Measurements from ENCODE around the gene SMIM29. TPM values are rescaled to one million over a fixed set of nuclear protein-coding genes. Genes with fewer than 3 reads are reported as not detected.

Gene SMIM29
- total and polyA plus RNA-seq, 10 of the 15 experiments (the other 5 are each of a cell fraction or from before 2014, with no cell fraction given): 7.1 to 30.0 (median 16.2) TPM

DNA sequence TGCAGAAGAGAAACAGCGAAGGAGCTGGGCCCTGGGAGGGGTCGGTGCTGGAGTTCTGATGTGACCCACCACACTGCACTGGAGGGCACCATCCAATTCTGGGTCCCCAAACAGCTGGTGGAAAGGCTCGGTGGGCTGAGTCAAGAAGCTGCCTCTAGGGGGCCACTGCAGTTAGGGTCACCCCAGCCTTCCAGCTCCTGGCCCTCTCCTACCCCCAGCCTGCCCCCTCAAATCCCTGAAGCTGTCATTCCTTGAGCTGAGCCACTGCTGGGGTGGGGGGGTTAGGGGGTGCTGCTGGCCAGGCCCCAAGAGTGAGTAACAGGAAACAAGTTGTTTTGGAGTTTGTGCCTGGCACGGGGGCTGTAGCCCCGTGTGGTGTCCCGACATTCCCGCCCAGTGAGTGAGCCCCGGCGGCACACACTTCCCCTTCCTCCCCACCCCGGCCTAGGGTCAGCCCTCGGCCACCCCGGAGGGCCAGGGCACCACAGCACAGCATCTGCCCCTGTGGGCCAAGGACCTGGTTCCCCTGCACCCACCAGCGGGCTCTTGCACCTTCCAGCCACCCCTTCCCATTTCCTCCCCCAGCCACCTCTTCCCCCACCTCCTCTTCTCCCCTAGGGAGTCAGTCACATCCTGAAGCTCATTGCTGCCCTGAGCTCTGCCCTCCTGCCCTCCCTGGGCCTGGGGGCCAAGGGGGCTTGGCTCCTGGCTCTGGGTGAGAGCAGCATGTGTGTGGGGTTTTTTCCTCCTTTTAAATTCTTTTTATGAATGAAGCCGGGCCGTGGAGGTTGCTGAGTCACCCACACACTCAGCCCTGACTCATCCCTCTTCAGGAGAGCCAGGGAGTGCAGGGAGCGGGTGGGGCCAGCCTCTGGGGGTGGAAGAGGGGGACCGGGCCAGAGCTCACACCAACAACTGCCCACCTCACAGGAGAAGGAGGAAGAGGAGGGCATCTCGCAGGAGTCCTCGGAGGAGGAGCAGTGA lies 4.6 kb downstream of the SMIM29 start:
- RAD21 ChIA-PET (ENCODE audit: unreplicated experiment): interaction anchor here (1.5 kb wide), 1 partner anchor 48 kb away, joined by 4 read pairs; no protein-coding TSS in a partner anchor
- peaks cover 27 to 33% of the 10 kb centered on the region in 2 experiments for H3K36me3 ChIP-seq (ENCODE audit: control insufficient read depth in 2 of 2, insufficient read depth in 2 of 2, low read length in 1 of 2)
- intact Hi-C loops (cut with micrococcal nuclease; ENCODE audit: unreplicated experiment) (no loop called here), in situ Hi-C loops (cut with MboI) (loop anchor here (5.0 to 25.0 kb wide), 2 partner anchors 173 to 368 kb away; no protein-coding TSS in a partner anchor)
- ATAC-seq: 0 out of 3 replicates have a peak, but pooled peaks have one; percentile 6
- H3K79me2 ChIP-seq (ENCODE audit: control insufficient read depth, insufficient read depth, low read length): peaks cover 37% of the 10 kb centered on the region
- no peak overlapping the region for H2AFZ ChIP-seq (ENCODE audit: control insufficient read depth, low read depth, low read length)
- WGBS (ENCODE audit: insufficient coverage, insufficient replicate concordance, low lambda C conversion rate, missing lambda C conversion rate): 44% methylated on average over 14 of the region's 19 CpGs
- H3K4me2 ChIP-seq (ENCODE audit: control insufficient read depth, insufficient read depth): peak overlapping the region; percentile 7; the same call in 1 of the 2 replicates
- H4K20me1 ChIP-seq (ENCODE audit: control insufficient read depth, insufficient read depth): peaks cover 5% of the 10 kb centered on the region; the same call in 1 of the 2 replicates
- H3K27ac ChIP-seq (ENCODE audit: control insufficient read depth, insufficient read depth): no peak overlapping the region
- no peak overlapping the region for H3K4me3 ChIP-seq
- BruUV-seq (replicated peaks): no TSS peak
- FAIRE-seq: no peak
- SMC1A ChIA-PET (ENCODE audit: uncharacterized antibody, unreplicated experiment): interaction anchor here (1.0 to 1.8 kb wide), 2 partner anchors 48 to 170 kb away, joined by 3 to 5 read pairs; no protein-coding TSS in a partner anchor
- DNase-seq (ENCODE audit: low read depth, low spot score): no peak
- POLR2A ChIA-PET: interaction anchor here (0.9 kb wide), 1 partner anchor 15 kb away, joined by 4 read pairs; no protein-coding TSS in a partner anchor
- no peaks in the 10 kb centered on the region for H3K9me3 ChIP-seq (replicated peaks; ENCODE audit: control insufficient read depth, insufficient read depth, low read length)
- peaks cover 26% of the 10 kb centered on the region for H3K4me1 ChIP-seq (ENCODE audit: control insufficient read depth, insufficient read depth, low read length)
- TF ChIP-seq IKZF1 (conservative IDR thresholded peaks at IDR 0.05) (no peak), KLF5 (IDR thresholded peaks at IDR 0.05; ENCODE audit: partially characterized antibody) (no peak), SIN3A (IDR thresholded peaks at IDR 0.05; ENCODE audit: low read depth, low read length) (no peak), RUNX3 (IDR thresholded peaks at IDR 0.05; ENCODE audit: low read length) (no peak), BACH1 (IDR thresholded peaks at IDR 0.05; ENCODE audit: borderline replicate concordance) (0 out of 2 replicates have a peak, but pooled peaks have one; percentile 22), PAX8 (IDR thresholded peaks at IDR 0.05) (no peak), POLR2A (IDR thresholded peaks at IDR 0.05; ENCODE audit: low read depth, low read length) (peak; percentile 41; the same call in 1 of the 2 replicates), POLR2AphosphoS5 (IDR thresholded peaks at IDR 0.05; ENCODE audit: low read length) (peak; percentile 63; the same call in 1 of the 2 replicates)
- TF ChIP-seq, protein P1, sequence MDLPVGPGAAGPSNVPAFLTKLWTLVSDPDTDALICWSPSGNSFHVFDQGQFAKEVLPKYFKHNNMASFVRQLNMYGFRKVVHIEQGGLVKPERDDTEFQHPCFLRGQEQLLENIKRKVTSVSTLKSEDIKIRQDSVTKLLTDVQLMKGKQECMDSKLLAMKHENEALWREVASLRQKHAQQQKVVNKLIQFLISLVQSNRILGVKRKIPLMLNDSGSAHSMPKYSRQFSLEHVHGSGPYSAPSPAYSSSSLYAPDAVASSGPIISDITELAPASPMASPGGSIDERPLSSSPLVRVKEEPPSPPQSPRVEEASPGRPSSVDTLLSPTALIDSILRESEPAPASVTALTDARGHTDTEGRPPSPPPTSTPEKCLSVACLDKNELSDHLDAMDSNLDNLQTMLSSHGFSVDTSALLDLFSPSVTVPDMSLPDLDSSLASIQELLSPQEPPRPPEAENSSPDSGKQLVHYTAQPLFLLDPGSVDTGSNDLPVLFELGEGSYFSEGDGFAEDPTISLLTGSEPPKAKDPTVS (IDR thresholded peaks at IDR 0.05; ENCODE audit: low read depth, low read length): no peak
- TF ChIP-seq, protein P2, sequence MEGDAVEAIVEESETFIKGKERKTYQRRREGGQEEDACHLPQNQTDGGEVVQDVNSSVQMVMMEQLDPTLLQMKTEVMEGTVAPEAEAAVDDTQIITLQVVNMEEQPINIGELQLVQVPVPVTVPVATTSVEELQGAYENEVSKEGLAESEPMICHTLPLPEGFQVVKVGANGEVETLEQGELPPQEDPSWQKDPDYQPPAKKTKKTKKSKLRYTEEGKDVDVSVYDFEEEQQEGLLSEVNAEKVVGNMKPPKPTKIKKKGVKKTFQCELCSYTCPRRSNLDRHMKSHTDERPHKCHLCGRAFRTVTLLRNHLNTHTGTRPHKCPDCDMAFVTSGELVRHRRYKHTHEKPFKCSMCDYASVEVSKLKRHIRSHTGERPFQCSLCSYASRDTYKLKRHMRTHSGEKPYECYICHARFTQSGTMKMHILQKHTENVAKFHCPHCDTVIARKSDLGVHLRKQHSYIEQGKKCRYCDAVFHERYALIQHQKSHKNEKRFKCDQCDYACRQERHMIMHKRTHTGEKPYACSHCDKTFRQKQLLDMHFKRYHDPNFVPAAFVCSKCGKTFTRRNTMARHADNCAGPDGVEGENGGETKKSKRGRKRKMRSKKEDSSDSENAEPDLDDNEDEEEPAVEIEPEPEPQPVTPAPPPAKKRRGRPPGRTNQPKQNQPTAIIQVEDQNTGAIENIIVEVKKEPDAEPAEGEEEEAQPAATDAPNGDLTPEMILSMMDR (IDR thresholded peaks at IDR 0.05 in 2 of 3, conservative IDR thresholded peaks at IDR 0.05 in 1 of 3; ENCODE audit: control insufficient read depth in 2 of 3, extremely low read depth in 1 of 3, insufficient read depth in 1 of 3, low read depth in 3 of 3, low read length in 3 of 3): peak; percentile 17 to 62 (median 26); a peak in 5 of 6 replicates
- CTCF ChIA-PET: interaction anchor here (0.6 to 1.8 kb wide), 4 partner anchors 17 to 171 kb away, joined by 3 to 11 read pairs (median 3); no protein-coding TSS in a partner anchor
- no peaks in the 10 kb centered on the region for H3K27me3 ChIP-seq (replicated peaks in 1 of 2; ENCODE audit: control insufficient read depth in 2 of 2, insufficient read depth in 2 of 2, low read length in 1 of 2)
- H3K9ac ChIP-seq (ENCODE audit: control insufficient read depth, insufficient read depth, low read length): no peak overlapping the region
